Measurements from ENCODE around the gene CDH12.

CDH12 gene

GRCh38 chr5:21809611-21810010, 1043.5 kb downstream of the CDH12 start:
- no peak for TF ChIP-seq CTCF (conservative IDR thresholded peaks at IDR 0.05; ENCODE audit: control insufficient read depth, insufficient read depth, low read depth, low read length)
- no peak for DNase-seq (ENCODE audit: low read depth)
- H3K4me3 ChIP-seq (ENCODE audit: control insufficient read depth, low read depth, low read length), result no peak overlapping the region

GRCh38 chr5:21807953-21808352, 1045.2 kb downstream of the CDH12 start:
- peak; percentile 62 for DNase-seq (ENCODE audit: low read depth)
- no peak for TF ChIP-seq CTCF (conservative IDR thresholded peaks at IDR 0.05; ENCODE audit: control insufficient read depth, insufficient read depth, low read depth, low read length)
- H3K4me3 ChIP-seq (ENCODE audit: control insufficient read depth, low read depth, low read length), result no peak overlapping the region

- no peak for TF ChIP-seq CTCF (conservative IDR thresholded peaks at IDR 0.05; ENCODE audit: control insufficient read depth, insufficient read depth, low read depth, low read length)
- peak; percentile 90 for DNase-seq (ENCODE audit: low read depth)
- H3K4me3 ChIP-seq (ENCODE audit: control insufficient read depth, low read depth, low read length), result no peak overlapping the region
Measured at GRCh38 chr5:21806943-21807342, 1046.2 kb downstream of the CDH12 start.

- no peak for TF ChIP-seq CTCF (conservative IDR thresholded peaks at IDR 0.05; ENCODE audit: control insufficient read depth, insufficient read depth, low read depth, low read length)
- no peak for DNase-seq (ENCODE audit: low read depth)
- H3K4me3 ChIP-seq (ENCODE audit: control insufficient read depth, low read depth, low read length), result no peak overlapping the region
Measured at GRCh38 chr5:21806271-21806670, 1046.9 kb downstream of the CDH12 start.

- TF ChIP-seq CTCF (conservative IDR thresholded peaks at IDR 0.05; ENCODE audit: control insufficient read depth, insufficient read depth, low read depth, low read length), result peak; percentile 70
- DNase-seq (ENCODE audit: low read depth), result peak; percentile 59
Measured at GRCh38 chr5:21802869-21803490, 1050.2 kb downstream of the CDH12 start.

GRCh38 chr5:21802100-21802499, 1051.0 kb downstream of the CDH12 start:
- DNase-seq (ENCODE audit: low read depth), result no peak
- no peak for TF ChIP-seq CTCF (conservative IDR thresholded peaks at IDR 0.05; ENCODE audit: control insufficient read depth, insufficient read depth, low read depth, low read length)
- H3K4me3 ChIP-seq (ENCODE audit: control insufficient read depth, low read depth, low read length), result no peak overlapping the region

More at GRCh38 chr5:21802869-21803490, 1050.2 kb downstream of the CDH12 start:
- no peak overlapping the region for H3K4me3 ChIP-seq (ENCODE audit: control insufficient read depth, low read depth, low read length)

- no peak overlapping the region for H3K4me3 ChIP-seq (ENCODE audit: control insufficient read depth, low read depth, low read length)
- no peak for TF ChIP-seq CTCF (conservative IDR thresholded peaks at IDR 0.05; ENCODE audit: control insufficient read depth, insufficient read depth, low read depth, low read length)
- no peak for DNase-seq (ENCODE audit: low read depth)
Measured at GRCh38 chr5:21792748-21793147, 1060.4 kb downstream of the CDH12 start.

All from fibroblast of mammary gland (primary cell).